Mucosa of descending colon (tissue), 3 donors: ENCODE data around the gene TIMM8B. TPM values are rescaled to one million over a fixed set of nuclear protein-coding genes. Genes with fewer than 3 reads are reported as not detected.
A peak's percentile ranks its signal among the peaks of the same experiment; 100 is the strongest.

Experiments
- ATAC-seq: fragments of 200-7000 bp; cut with Tn5 transposase; one replicate; pipeline ENCODE4 v1.9.1; 2020; ENCODE audit warnings: mild to moderate bottlenecking, moderate library complexity
- DNase-seq, 3 donors: peaks; one replicate each; pipeline ENCODE4 v3.0.0-alpha.2; 2020
- H3K36me3 ChIP-seq: fragments of 200-600 bp; one replicate; pipeline ENCODE4 v1.8.0; 2021; ENCODE audit warnings: low read depth, mild to moderate bottlenecking
- H3K4me1 ChIP-seq: fragments of 200-600 bp; one replicate; pipeline ENCODE4 v1.8.0; 2021; ENCODE audit warnings: low read depth, mild to moderate bottlenecking
- H3K4me3 ChIP-seq: fragments of 200-600 bp; one replicate; pipeline ENCODE4 v1.8.0; 2021; ENCODE audit warnings: mild to moderate bottlenecking
- H3K9me3 ChIP-seq: fragments of 200-600 bp; one replicate; pipeline ENCODE4 v1.8.0; 2021; ENCODE audit warnings: mild to moderate bottlenecking
- intact Hi-C, 2 donors: fragments of 100-400 bp; cut with DNase I in 1 of 2; cut with micrococcal nuclease in 1 of 2; formaldehyde crosslinking; loops; one replicate each; pipeline versions ENCODE4 v1.11.0 to v1.11.1; 2022; cut with DNase I, micrococcal nuclease
- total RNA-seq, 3 donors: library from RNA; stranded (reverse); fragmentation: NEBNext Ultra II Directional in 2 of 3; extraction: Animal tissue kit (Norgen Biotek cat#: 25700) in 2 of 3; gene quantifications; one replicate each; pipeline versions ENCODE4 v1.2.1 to v1.2.4, GENCODE V29; 2021 to 2023
- TF ChIP-seq, protein P1 (sequence below): fragments of 200-600 bp; IDR thresholded peaks from one replicate; pipeline ENCODE4 v1.8.0; 2022; ENCODE audit warnings: antibody characterized with exemption, mild to moderate bottlenecking
- donor health status: DM: no; HTN: no; CAD: no; lungs with moderate emphysema.
- donor health status: DM: no; HTN: no; CAD: no.
- donor health status: DM: no; HTN: yes; CAD: no.

TIMM8B gene
- total RNA-seq, 3 donors from 2014 or later, result 37.9 to 56.5 (median 42.7) TPM

DNA sequence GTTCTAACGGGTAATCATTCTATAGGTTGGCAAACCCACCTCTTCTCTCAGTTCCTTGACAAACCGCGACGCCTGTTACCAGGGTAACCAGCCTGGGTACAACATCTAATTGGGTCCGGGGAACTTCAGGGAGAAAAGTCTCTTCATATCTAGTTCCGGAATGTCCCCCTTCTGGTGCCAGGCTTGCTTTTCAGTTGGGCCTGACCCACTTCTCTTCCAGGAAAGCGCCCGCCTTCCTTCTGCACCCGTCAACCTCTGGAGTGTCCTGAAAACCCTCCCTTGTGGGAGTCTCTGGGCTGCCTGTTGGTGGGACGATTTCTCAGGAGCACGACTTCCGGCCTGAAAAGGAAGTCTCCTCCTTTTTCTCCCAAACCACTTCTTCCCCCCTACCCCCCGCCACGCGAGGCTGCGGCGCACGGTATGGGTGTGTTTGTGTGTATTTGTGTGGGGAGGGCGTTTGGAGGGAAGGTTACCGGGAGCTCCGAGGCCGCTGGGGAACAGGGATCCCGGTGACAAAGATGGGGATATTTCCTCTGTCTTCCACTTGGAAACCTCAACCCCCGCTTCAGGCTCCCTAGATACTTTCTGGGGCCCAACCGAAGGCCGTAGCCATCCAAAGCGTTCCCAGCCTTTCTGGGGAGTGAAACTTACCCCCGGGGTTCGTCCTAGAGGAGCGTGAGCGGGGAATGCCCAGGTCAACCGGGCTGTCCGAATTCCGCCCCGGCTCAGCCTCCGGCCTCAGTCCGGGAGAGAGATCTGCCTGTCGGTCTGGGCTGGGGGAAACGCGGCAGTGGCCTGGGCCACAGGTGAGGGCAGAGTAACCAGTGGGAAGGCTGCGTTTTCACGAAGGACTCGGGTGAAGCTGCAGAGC lies 12.4 kb downstream of the TIMM8B start, which contains the start of the genes NKAPD1 and PIH1D2:
TSS of gene NKAPD1 (plus strand) at position 359 of the 871 bp plus-strand sequence. CDS start 1,276 bp downstream, outside the sequence.
TSS of gene PIH1D2 (minus strand) at position 77 of the 871 bp plus-strand sequence. CDS start 843 bp downstream, outside the sequence.
- Histone ChIP-seq H3K9me3 (no peaks in the 10 kb centered on the region), H3K36me3 (no peaks in the 10 kb centered on the region), H3K4me3 (peak within 1 kb of the TSS; percentile 48), H3K4me1 (peaks cover 17% of the 10 kb centered on the region)
- TF ChIP-seq, protein P1, sequence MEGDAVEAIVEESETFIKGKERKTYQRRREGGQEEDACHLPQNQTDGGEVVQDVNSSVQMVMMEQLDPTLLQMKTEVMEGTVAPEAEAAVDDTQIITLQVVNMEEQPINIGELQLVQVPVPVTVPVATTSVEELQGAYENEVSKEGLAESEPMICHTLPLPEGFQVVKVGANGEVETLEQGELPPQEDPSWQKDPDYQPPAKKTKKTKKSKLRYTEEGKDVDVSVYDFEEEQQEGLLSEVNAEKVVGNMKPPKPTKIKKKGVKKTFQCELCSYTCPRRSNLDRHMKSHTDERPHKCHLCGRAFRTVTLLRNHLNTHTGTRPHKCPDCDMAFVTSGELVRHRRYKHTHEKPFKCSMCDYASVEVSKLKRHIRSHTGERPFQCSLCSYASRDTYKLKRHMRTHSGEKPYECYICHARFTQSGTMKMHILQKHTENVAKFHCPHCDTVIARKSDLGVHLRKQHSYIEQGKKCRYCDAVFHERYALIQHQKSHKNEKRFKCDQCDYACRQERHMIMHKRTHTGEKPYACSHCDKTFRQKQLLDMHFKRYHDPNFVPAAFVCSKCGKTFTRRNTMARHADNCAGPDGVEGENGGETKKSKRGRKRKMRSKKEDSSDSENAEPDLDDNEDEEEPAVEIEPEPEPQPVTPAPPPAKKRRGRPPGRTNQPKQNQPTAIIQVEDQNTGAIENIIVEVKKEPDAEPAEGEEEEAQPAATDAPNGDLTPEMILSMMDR, result no peak
- intact Hi-C loops, result no loop called here
- ATAC-seq, result peak; percentile 95
- peak; percentile 77 to 86 (median 84) for DNase-seq

DNA sequence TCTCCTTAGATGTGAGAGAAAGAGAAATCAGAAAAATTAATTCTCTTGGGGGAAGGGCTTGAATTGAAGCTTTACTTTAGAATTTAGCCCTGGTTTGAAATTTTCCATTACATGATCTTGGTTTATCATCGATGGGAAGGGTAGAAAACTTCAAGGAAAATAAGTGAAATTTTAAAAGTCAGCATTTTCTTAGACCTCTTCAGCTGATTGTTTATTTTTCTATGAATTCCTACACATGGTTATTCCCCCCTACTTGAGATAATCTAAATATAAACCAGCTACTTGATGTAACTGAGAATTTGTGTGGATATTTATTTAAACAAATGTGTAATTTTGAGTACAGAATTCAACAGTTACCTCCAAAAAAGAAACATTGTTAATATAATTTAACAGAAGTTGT lies 23.6 kb downstream of the TIMM8B start:
- Histone ChIP-seq H3K9me3 (no peaks in the 10 kb centered on the region), H3K36me3 (no peaks in the 10 kb centered on the region), H3K4me3 (no peak overlapping the region), H3K4me1 (no peaks in the 10 kb centered on the region)
- TF ChIP-seq, protein P1, result no peak
- intact Hi-C loops, result no loop called here
- ATAC-seq (no peak), DNase-seq (no peak)

DNA sequence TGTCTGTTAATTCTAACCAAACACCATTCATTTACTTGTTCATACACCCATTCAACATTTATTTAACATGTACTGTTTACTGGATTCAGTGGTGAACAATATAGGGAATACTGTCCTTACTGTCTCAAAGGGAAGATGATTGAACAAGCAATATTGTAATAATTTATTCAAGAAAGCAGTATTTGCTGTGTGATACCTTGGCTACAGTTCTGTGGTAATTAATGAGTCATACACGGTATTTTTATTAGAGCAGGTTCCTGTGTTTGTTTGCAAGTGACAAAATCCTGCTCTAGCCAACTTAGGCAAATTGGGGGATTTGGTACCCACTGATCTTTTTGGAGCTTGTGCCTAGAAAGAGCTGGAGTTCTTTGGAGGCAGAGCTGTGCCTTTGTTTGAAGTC lies 28.5 kb downstream of the TIMM8B start:
- ATAC-seq (no peak), DNase-seq (no peak)
- Histone ChIP-seq H3K36me3 (no peaks in the 10 kb centered on the region), H3K4me3 (no peak overlapping the region), H3K9me3 (no peaks in the 10 kb centered on the region), H3K4me1 (no peaks in the 10 kb centered on the region)
- intact Hi-C loops, result no loop called here
- TF ChIP-seq, protein P1, result no peak

- H3K4me3 ChIP-seq, result no peak overlapping the region
- H3K4me1 ChIP-seq, result no peaks in the 10 kb centered on the region
- no peaks in the 10 kb centered on the region for H3K9me3 ChIP-seq
- no peaks in the 10 kb centered on the region for H3K36me3 ChIP-seq
- TF ChIP-seq, protein P1, result no peak
- intact Hi-C loops, result no loop called here
- DNase-seq (no peak), ATAC-seq (no peak)
These were observed 29.4 kb downstream of the TIMM8B start for GRCh38 chr11:112057170-112057569.

DNA sequence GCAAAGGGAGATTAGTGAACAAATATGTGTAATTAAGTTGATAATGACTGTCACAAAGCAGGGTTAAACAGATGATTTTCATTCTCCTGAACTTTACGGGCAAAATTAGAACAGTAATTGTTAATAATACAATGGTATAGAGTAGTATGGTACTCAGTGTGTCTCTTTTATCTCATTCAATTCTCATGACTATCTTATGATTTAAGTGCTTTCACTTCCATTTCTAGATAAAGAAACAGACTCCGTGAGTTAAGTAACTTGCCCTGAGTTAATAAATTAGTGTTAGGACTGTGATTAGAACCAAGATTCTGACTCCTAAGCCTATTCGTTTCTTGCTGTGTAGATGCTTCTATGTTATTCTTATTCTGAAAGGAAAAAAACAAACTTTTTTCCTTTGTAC lies 34.8 kb downstream of the TIMM8B start:
- Histone ChIP-seq H3K4me3 (no peak overlapping the region), H3K36me3 (no peaks in the 10 kb centered on the region), H3K9me3 (no peaks in the 10 kb centered on the region), H3K4me1 (no peaks in the 10 kb centered on the region)
- intact Hi-C loops, result no loop called here
- ATAC-seq (no peak), DNase-seq (no peak)
- TF ChIP-seq, protein P1, result no peak
